KMS-11 (cell line): Measurements from ENCODE around the gene RHCG.

Source experiments
- H2AFZ ChIP-seq: fragments of 200-600 bp; sonication (generic); 2 replicates; pipeline ENCODE4 v1.6.1; 2016; ENCODE audit warnings: antibody characterized with exemption, mixed run types, low read depth
- H3K27ac ChIP-seq: fragments of 200-600 bp; sonication (generic); 2 replicates; pipeline ENCODE4 v1.6.1; 2016; ENCODE audit warnings: mild to moderate bottlenecking, mixed run types
- H3K27me3 ChIP-seq: fragments of 200-600 bp; sonication (generic); 2 replicates; pipeline ENCODE4 v1.6.1; 2017; ENCODE audit warnings: mild to moderate bottlenecking, low read depth, mixed run types, moderate library complexity; ENCODE audit not compliant: insufficient read depth
- H3K36me3 ChIP-seq: fragments of 200-600 bp; sonication (generic); 2 replicates; pipeline ENCODE4 v1.6.1; 2017; ENCODE audit warnings: mild to moderate bottlenecking, mixed run types; ENCODE audit not compliant: insufficient read depth
- H3K4me1 ChIP-seq: fragments of 200-600 bp; sonication (generic); 2 replicates; pipeline ENCODE4 v1.6.1; 2016; ENCODE audit warnings: mild to moderate bottlenecking, low read depth, mixed run types; ENCODE audit not compliant: poor library complexity, severe bottlenecking
- H3K4me2 ChIP-seq: fragments of 200-600 bp; sonication (generic); 2 replicates; pipeline ENCODE4 v1.7.0; 2016; ENCODE audit warnings: mild to moderate bottlenecking, mixed run types
- H3K4me3 ChIP-seq: fragments of 200-600 bp; sonication (generic); IDR thresholded peaks from 2 replicates; pipeline ENCODE4 v1.6.1; 2017; ENCODE audit warnings: low read depth, low read length, mixed read lengths; ENCODE audit not compliant: insufficient read depth
- H3K79me2 ChIP-seq: fragments of 200-600 bp; sonication (generic); 2 replicates; pipeline ENCODE4 v1.6.1; 2016; ENCODE audit warnings: low read depth, mixed run types; ENCODE audit not compliant: insufficient read depth
- H3K9ac ChIP-seq: fragments of 200-600 bp; sonication (generic); 2 replicates; pipeline ENCODE4 v1.6.1; 2016; ENCODE audit warnings: mild to moderate bottlenecking, mixed run types
- H4K20me1 ChIP-seq: fragments of 200-600 bp; sonication (generic); 2 replicates; pipeline ENCODE4 v1.6.1; 2016; ENCODE audit warnings: mild to moderate bottlenecking, mixed run types; ENCODE audit not compliant: insufficient read depth
- CTCF ChIP-seq: fragments of 200-600 bp; sonication (generic); conservative IDR thresholded peaks from 2 replicates; pipeline ENCODE4 v1.6.1; 2017; ENCODE audit warnings: low read depth, mild to moderate bottlenecking, antibody characterized with exemption, low read length, moderate library complexity, mixed read lengths

Gene RHCG

GRCh38 chr15:89533861-89534544 is 37.6 kb upstream of the RHCG start:
- no peaks in the 10 kb centered on the region for H3K36me3 ChIP-seq
- H3K4me3 ChIP-seq, result no peak overlapping the region
- no peaks in the 10 kb centered on the region for H3K27me3 ChIP-seq
- H3K4me1 ChIP-seq, result no peaks in the 10 kb centered on the region
- no peak overlapping the region for H2AFZ ChIP-seq
- H3K27ac ChIP-seq, result no peak overlapping the region
- H4K20me1 ChIP-seq, result no peaks in the 10 kb centered on the region
- H3K4me2 ChIP-seq, result no peak overlapping the region
- H3K9ac ChIP-seq, result no peak overlapping the region
- no peaks in the 10 kb centered on the region for H3K79me2 ChIP-seq
- TF ChIP-seq CTCF, result no peak

GRCh38 chr15:89531796-89532537 is 35.6 kb upstream of the RHCG start:
- H3K79me2 ChIP-seq, result no peaks in the 10 kb centered on the region
- no peak overlapping the region for H2AFZ ChIP-seq
- H3K4me1 ChIP-seq, result no peaks in the 10 kb centered on the region
- no peaks in the 10 kb centered on the region for H4K20me1 ChIP-seq
- no peaks in the 10 kb centered on the region for H3K27me3 ChIP-seq
- H3K27ac ChIP-seq, result no peak overlapping the region
- no peaks in the 10 kb centered on the region for H3K36me3 ChIP-seq
- no peak overlapping the region for H3K9ac ChIP-seq
- no peak overlapping the region for H3K4me2 ChIP-seq
- H3K4me3 ChIP-seq, result no peak overlapping the region
- TF ChIP-seq CTCF, result no peak

- Histone ChIP-seq H3K9ac (no peak overlapping the region), H3K27ac (no peak overlapping the region), H3K79me2 (no peaks in the 10 kb centered on the region), H2AFZ (no peak overlapping the region), H3K36me3 (no peaks in the 10 kb centered on the region), H3K4me3 (no peak overlapping the region), H3K4me1 (no peaks in the 10 kb centered on the region), H3K27me3 (no peaks in the 10 kb centered on the region), H3K4me2 (no peak overlapping the region), H4K20me1 (no peaks in the 10 kb centered on the region)
- no peak for TF ChIP-seq CTCF
These were observed 34.6 kb upstream of the RHCG start for GRCh38 chr15:89530976-89531375.

- TF ChIP-seq CTCF, result no peak
- no peaks in the 10 kb centered on the region for H4K20me1 ChIP-seq
- no peaks in the 10 kb centered on the region for H3K36me3 ChIP-seq
- H3K27ac ChIP-seq, result no peak overlapping the region
- no peaks in the 10 kb centered on the region for H3K27me3 ChIP-seq
- H3K4me2 ChIP-seq, result no peak overlapping the region
- H2AFZ ChIP-seq, result no peak overlapping the region
- no peak overlapping the region for H3K4me3 ChIP-seq
- no peak overlapping the region for H3K9ac ChIP-seq
- H3K79me2 ChIP-seq, result no peaks in the 10 kb centered on the region
- no peaks in the 10 kb centered on the region for H3K4me1 ChIP-seq
These were observed 32.5 kb upstream of the RHCG start for GRCh38 chr15:89528757-89529352.
